Gastrocnemius medialis (tissue), 4 donors: ENCODE data around the gene TPM2.

ENCODE experiments used
- CTCF ChIP-seq, 5 experiments: fragments of 450-650 bp in 3 of 5; fragments of 200-600 bp in 2 of 5; sonication (generic) in 2 of 5; IDR thresholded peaks in 4 of 5; conservative IDR thresholded peaks in 1 of 5; 1 replicate in 4 of 5; 2 replicates in 1 of 5; pipeline ENCODE4 v1.5.1; 2016 to 2019; ENCODE audit warnings: antibody characterized with exemption in 5 of 5, mild to moderate bottlenecking in 3 of 5, moderate library complexity in 3 of 5
- POLR2A ChIP-seq, 2 donors: fragments of 450-650 bp; IDR thresholded peaks; one replicate each; pipeline ENCODE4 v1.6.1; 2017; ENCODE audit warnings: antibody characterized with exemption in 2 of 2, mild to moderate bottlenecking in 2 of 2, moderate library complexity in 2 of 2

- TF ChIP-seq POLR2A (IDR thresholded peaks at IDR 0.05), result no peak
- no peak for TF ChIP-seq CTCF (IDR thresholded peaks at IDR 0.05 in 4 of 5, conservative IDR thresholded peaks at IDR 0.05 in 1 of 5)
Measured at GRCh38 chr9:35649431-35650340, 40.0 kb downstream of the TPM2 start.
